ENCODE measurements around the gene MAP3K5.

Gene MAP3K5

GRCh38 chr6:136749359-136749997 lies 42.8 kb downstream of the MAP3K5 start:
- H2AFZ ChIP-seq (ENCODE audit: low read length) = no peak overlapping the region
- no peaks in the 10 kb centered on the region for H3K79me2 ChIP-seq (ENCODE audit: insufficient read depth, low read length)
- H3K9me3 ChIP-seq (ENCODE audit: low read length) = no peaks in the 10 kb centered on the region
- H3K9ac ChIP-seq (ENCODE audit: low read length) = no peak overlapping the region
- no peaks in the 10 kb centered on the region for H3K27me3 ChIP-seq (ENCODE audit: insufficient read depth, low read length)
- H3K36me3 ChIP-seq (ENCODE audit: insufficient read depth, low read length) = no peaks in the 10 kb centered on the region
- H3K9me2 ChIP-seq (ENCODE audit: low read depth, low read length) = no peaks in the 10 kb centered on the region
- H3K4me1 ChIP-seq (ENCODE audit: insufficient read depth, low read length, severe bottlenecking) = peaks cover 34% of the 10 kb centered on the region
- H3K4me2 ChIP-seq (ENCODE audit: low read length) = no peak overlapping the region
- no peaks in the 10 kb centered on the region for H4K20me1 ChIP-seq (ENCODE audit: insufficient read depth, low read length)
- TF ChIP-seq EZH2 (IDR thresholded peaks at IDR 0.05; ENCODE audit: borderline replicate concordance, low read length) (no peak), CTCF (IDR thresholded peaks at IDR 0.05; ENCODE audit: low read length) (no peak)
- H3K27ac ChIP-seq (ENCODE audit: low read depth, low read length, poor library complexity, severe bottlenecking) = no peak overlapping the region
- no peak overlapping the region for H3K4me3 ChIP-seq (ENCODE audit: low read depth, low read length, poor library complexity, severe bottlenecking)
- no peaks in the 10 kb centered on the region for H3F3A ChIP-seq (ENCODE audit: insufficient read depth, low read length)

- no peaks in the 10 kb centered on the region for H3F3A ChIP-seq (ENCODE audit: insufficient read depth, low read length)
- H4K20me1 ChIP-seq (ENCODE audit: insufficient read depth, low read length) = no peaks in the 10 kb centered on the region
- no peaks in the 10 kb centered on the region for H3K9me3 ChIP-seq (ENCODE audit: low read length)
- H3K4me3 ChIP-seq (ENCODE audit: low read depth, low read length, poor library complexity, severe bottlenecking) = no peak overlapping the region
- H3K27me3 ChIP-seq (ENCODE audit: insufficient read depth, low read length) = no peaks in the 10 kb centered on the region
- H3K36me3 ChIP-seq (ENCODE audit: insufficient read depth, low read length) = no peaks in the 10 kb centered on the region
- H3K4me2 ChIP-seq (ENCODE audit: low read length) = no peak overlapping the region
- H3K9me2 ChIP-seq (ENCODE audit: low read depth, low read length) = no peaks in the 10 kb centered on the region
- no peak overlapping the region for H3K9ac ChIP-seq (ENCODE audit: low read length)
- TF ChIP-seq CTCF (IDR thresholded peaks at IDR 0.05; ENCODE audit: low read length) = no peak
- no peak for TF ChIP-seq EZH2 (IDR thresholded peaks at IDR 0.05; ENCODE audit: borderline replicate concordance, low read length)
- H3K4me1 ChIP-seq (ENCODE audit: insufficient read depth, low read length, severe bottlenecking) = peaks cover 20% of the 10 kb centered on the region
- no peaks in the 10 kb centered on the region for H3K79me2 ChIP-seq (ENCODE audit: insufficient read depth, low read length)
- no peak overlapping the region for H2AFZ ChIP-seq (ENCODE audit: low read length)
- H3K27ac ChIP-seq (ENCODE audit: low read depth, low read length, poor library complexity, severe bottlenecking) = no peak overlapping the region
Measured at GRCh38 chr6:136747507-136747906, 44.8 kb downstream of the MAP3K5 start.

GRCh38 chr6:136745300-136745699 lies 47.0 kb downstream of the MAP3K5 start:
- Histone ChIP-seq H3K79me2 (ENCODE audit: insufficient read depth, low read length) (peaks cover 18% of the 10 kb centered on the region), H3K9me3 (ENCODE audit: low read length) (no peaks in the 10 kb centered on the region), H3K27ac (ENCODE audit: low read depth, low read length, poor library complexity, severe bottlenecking) (no peak overlapping the region), H3K4me2 (ENCODE audit: low read length) (no peak overlapping the region), H3K4me3 (ENCODE audit: low read depth, low read length, poor library complexity, severe bottlenecking) (no peak overlapping the region), H3K9me2 (ENCODE audit: low read depth, low read length) (no peaks in the 10 kb centered on the region), H4K20me1 (ENCODE audit: insufficient read depth, low read length) (no peaks in the 10 kb centered on the region), H3K9ac (ENCODE audit: low read length) (no peak overlapping the region), H3K36me3 (ENCODE audit: insufficient read depth, low read length) (no peaks in the 10 kb centered on the region), H3F3A (ENCODE audit: insufficient read depth, low read length) (no peaks in the 10 kb centered on the region), H2AFZ (ENCODE audit: low read length) (no peak overlapping the region), H3K27me3 (ENCODE audit: insufficient read depth, low read length) (no peaks in the 10 kb centered on the region), H3K4me1 (ENCODE audit: insufficient read depth, low read length, severe bottlenecking) (peaks cover 21% of the 10 kb centered on the region)
- TF ChIP-seq EZH2 (IDR thresholded peaks at IDR 0.05; ENCODE audit: borderline replicate concordance, low read length) (no peak), CTCF (IDR thresholded peaks at IDR 0.05; ENCODE audit: low read length) (no peak)

All from OCI-LY1 (cell line).